GM12878 (cell line): ENCODE measurements around the gene PDZRN4. TPM values are rescaled to one million over a fixed set of nuclear protein-coding genes. Genes with fewer than 3 reads are reported as not detected.
A peak's percentile ranks its signal among the peaks of the same experiment; 100 is the strongest.

Source experiments
- ATAC-seq: fragments of 200-7000 bp; cut with Tn5 transposase; 3 replicates; pipeline ENCODE4 v1.9.1; 2020; ENCODE audit warnings: mild to moderate bottlenecking, moderate library complexity
- BruUV-seq: library from RNA; stranded (reverse); fragments of 400-500 nt; replicated peaks from 2 replicates; lab custom pipeline; 2021; lab: Mats Ljungman, UMichigan
- CTCF ChIA-PET: fragments of 300-600 bp; sonication (Branson Sonifier 250); formaldehyde crosslinking; extraction: SDS; loops from one replicate; lab custom pipeline; 2021; ENCODE audit warnings: inconsistent platforms; lab: Yijun Ruan, JAX
- POLR2A ChIA-PET: fragments of 350-600 bp; formaldehyde crosslinking; extraction: SDS; loops from one replicate; lab custom pipeline; 2021; ENCODE audit warnings: inconsistent platforms; lab: Charles Lee
- RAD21 ChIA-PET: fragments of 300-600 bp; sonication (Branson Sonifier 250); formaldehyde crosslinking; loops from one replicate; lab custom pipeline; 2023; ENCODE audit warnings: antibody characterized with exemption; ENCODE audit not compliant: unreplicated experiment; lab: Charles Lee
- SMC1A ChIA-PET: fragments of 300-600 bp; sonication (Branson Sonifier 250); formaldehyde crosslinking; loops from one replicate; lab custom pipeline; 2023; ENCODE audit not compliant: unreplicated experiment, uncharacterized antibody; lab: Charles Lee
- DNase-seq: peaks from one replicate; pipeline ENCODE4 v3.0.0-alpha.2; 2011; ENCODE audit warnings: low read depth, low spot score
- FAIRE-seq: peaks from 3 replicates; lab custom pipeline; 2011; peaks lifted over from hg19 to GRCh38; lab: Jason Lieb, UNC
- H2AFZ ChIP-seq: 2 replicates; pipeline ENCODE4 v1.6.0; 2011; ENCODE audit warnings: low read depth, low read length, control low read depth; ENCODE audit not compliant: control insufficient read depth
- H3K27ac ChIP-seq: 2 replicates; pipeline ENCODE4 v1.5.1; 2011; ENCODE audit warnings: control low read depth; ENCODE audit not compliant: control insufficient read depth, insufficient read depth
- H3K27me3 ChIP-seq, 2 experiments: replicated peaks in 1 of 2; 2 replicates each; pipeline versions ENCODE4 v1.6.0 to v1.6.1; 2011; ENCODE audit warnings: low read length in 1 of 2; ENCODE audit not compliant: control insufficient read depth in 2 of 2, insufficient read depth in 2 of 2
- H3K36me3 ChIP-seq, 2 experiments: 2 replicates each; pipeline ENCODE4 v1.5.1; 2011; ENCODE audit warnings: low read length in 1 of 2; ENCODE audit not compliant: control insufficient read depth in 2 of 2, insufficient read depth in 2 of 2
- H3K4me1 ChIP-seq: 2 replicates; pipeline ENCODE4 v1.6.1; 2011; ENCODE audit warnings: mild to moderate bottlenecking, low read length, moderate library complexity, mixed read lengths; ENCODE audit not compliant: control insufficient read depth, insufficient read depth
- H3K4me2 ChIP-seq: 2 replicates; pipeline ENCODE4 v1.6.0; 2011; ENCODE audit warnings: control low read depth; ENCODE audit not compliant: control insufficient read depth, insufficient read depth
- H3K4me3 ChIP-seq: fragments of 200-600 bp; sonication (generic); 2 replicates; pipeline ENCODE4 v1.5.1; 2016
- H3K79me2 ChIP-seq: 2 replicates; pipeline ENCODE4 v1.6.0; 2011; ENCODE audit warnings: low read length; ENCODE audit not compliant: control insufficient read depth, insufficient read depth
- H3K9ac ChIP-seq: 2 replicates; pipeline ENCODE4 v1.8.0; 2011; ENCODE audit warnings: low read length, control low read depth, mixed read lengths; ENCODE audit not compliant: control insufficient read depth, insufficient read depth
- H3K9me3 ChIP-seq: replicated peaks from 3 replicates; pipeline ENCODE4 v1.5.1; 2011; ENCODE audit warnings: mild to moderate bottlenecking, low read length; ENCODE audit not compliant: control insufficient read depth, insufficient read depth
- H4K20me1 ChIP-seq: 2 replicates; pipeline ENCODE4 v1.6.0; 2011; ENCODE audit not compliant: control insufficient read depth, insufficient read depth
- CTCF ChIP-seq, 3 experiments: IDR thresholded peaks in 2 of 3; conservative IDR thresholded peaks in 1 of 3; 2 replicates each; pipeline ENCODE4 v1.5.1; 2011; ENCODE audit warnings: low read depth in 3 of 3, low read length in 3 of 3, mild to moderate bottlenecking in 3 of 3, control low read depth in 2 of 3, moderate library complexity in 2 of 3, inconsistent platforms in 1 of 3, mixed read lengths in 1 of 3; ENCODE audit not compliant: control insufficient read depth in 2 of 3, insufficient read depth in 1 of 3; ENCODE audit errors: extremely low read depth in 1 of 3
- NR2F1 ChIP-seq: fragments of 450-650 bp; conservative IDR thresholded peaks from 2 replicates; pipeline ENCODE4 v1.6.1; 2017; ENCODE audit warnings: mild to moderate bottlenecking
- RAD21 ChIP-seq: IDR thresholded peaks from 2 replicates; pipeline ENCODE4 v1.6.1; 2011; ENCODE audit warnings: mild to moderate bottlenecking, low read depth, low read length, moderate library complexity; ENCODE audit not compliant: insufficient read depth
- in situ Hi-C: fragments of 300-500 bp; cut with MboI; formaldehyde crosslinking; loops from 9 replicates; pipeline ENCODE4 v1.14.3; 2018; ENCODE audit warnings: mixed read lengths
- intact Hi-C: fragments of 100-400 bp; cut with micrococcal nuclease; formaldehyde crosslinking; loops from one replicate; pipeline ENCODE4 v1.14.2; 2022; ENCODE audit not compliant: unreplicated experiment
- polyA plus RNA-seq, 11 experiments: library from polyadenylated mRNA; depleted of rRNA in 4 of 11; unstranded in 6 of 11; stranded (reverse) in 5 of 11; fragments of >200 nt; fragmentation: Nextera tagmentation in 4 of 11; fragmentation: Illumina TruSeq in 1 of 11; extraction: Ambion mirVana in 4 of 11; extraction: Trizol in 1 of 11; gene quantifications; 1 replicate in 1 of 11; 2 replicates in 10 of 11; pipeline versions ENCODE4 v1.2.1 to v1.2.3, GENCODE V29; 2011 to 2016; ENCODE audit warnings: inconsistent platforms in 2 of 11, missing spikeins in 2 of 11, low read depth in 1 of 11
- total RNA-seq, 4 experiments: library from RNA; depleted of rRNA in 3 of 4; stranded (reverse); fragments of >200 nt in 3 of 4; fragmentation: Illumina TruSeq in 1 of 4; extraction: Trizol in 1 of 4; gene quantifications; 2 replicates each; pipeline versions ENCODE4 v1.2.1 to v1.2.3, GENCODE V29; 2013 to 2021

Gene PDZRN4
- total and polyA plus RNA-seq, 10 of the 15 experiments (the other 5 are each of a cell fraction or from before 2014, with no cell fraction given) = 0.03 TPM; not detected in 9

DNA sequence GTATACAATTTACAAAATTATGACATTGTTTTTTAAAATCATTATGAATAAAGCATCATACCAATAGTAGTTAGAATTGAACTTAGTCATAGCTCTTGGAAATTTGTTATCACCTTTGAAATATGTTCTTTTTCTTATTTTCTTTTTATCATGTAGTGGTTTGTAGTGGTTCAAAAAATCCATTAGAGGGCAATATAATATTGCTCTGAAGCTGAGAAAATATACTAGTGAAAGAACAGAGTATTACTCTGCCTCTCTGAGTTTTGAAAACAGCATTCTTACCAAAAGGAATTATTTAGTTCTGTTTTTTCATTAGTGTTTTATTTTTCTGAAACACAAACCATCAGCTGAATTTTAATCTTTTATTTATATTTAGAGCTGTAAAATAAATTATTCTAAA is 76.2 kb downstream of the PDZRN4 start:
- intact Hi-C loops = no loop called here

More for the DNA sequence above, 76.2 kb downstream of the PDZRN4 start:
- Histone ChIP-seq H3K27ac (no peak overlapping the region), H3K79me2 (no peaks in the 10 kb centered on the region), H4K20me1 (no peaks in the 10 kb centered on the region), H3K27me3 (no peaks in the 10 kb centered on the region), H3K4me2 (no peak overlapping the region), H3K9ac (no peak overlapping the region), H3K9me3 (no peaks in the 10 kb centered on the region), H3K36me3 (no peaks in the 10 kb centered on the region), H2AFZ (no peak overlapping the region), H3K4me1 (no peaks in the 10 kb centered on the region), H3K4me3 (no peak overlapping the region)
- FAIRE-seq (no peak), DNase-seq (no peak), ATAC-seq (peak; percentile 54; the same call in 2 of the 3 replicates)
- in situ Hi-C loops = loop anchor here (25.0 kb wide), 1 partner anchor 1098 kb away; no protein-coding TSS in a partner anchor
- ChIA-PET SMC1A (interaction anchor here (0.8 to 1.8 kb wide), 5 partner anchors 10 to 1108 kb away, joined by 3 to 7 read pairs (median 4); no protein-coding TSS in a partner anchor), RAD21 (interaction anchor here (1.0 to 1.4 kb wide), 3 partner anchors 13 to 760 kb away, joined by 3 to 4 read pairs (median 3); no protein-coding TSS in a partner anchor), CTCF (interaction anchor here (0.7 to 1.9 kb wide), 9 partner anchors 9 to 1104 kb away, joined by 3 to 18 read pairs (median 3); no protein-coding TSS in a partner anchor), POLR2A (no interaction called here)
- TF ChIP-seq RAD21 = peak; percentile 37
- TF ChIP-seq NR2F1 = no peak
- TF ChIP-seq CTCF (IDR thresholded peaks at IDR 0.05 in 2 of 3, conservative IDR thresholded peaks at IDR 0.05 in 1 of 3; ENCODE audit: control insufficient read depth in 2 of 3, extremely low read depth in 1 of 3, insufficient read depth in 1 of 3, low read depth in 3 of 3, low read length in 3 of 3) = peak in 2 of 3 experiments; percentile 4 to 19; a peak in 1 of 6 replicates
- BruUV-seq = no TSS peak
